CD4-positive, alpha-beta T cell treated with Interleukin-4 for 4 hours (primary cell): ENCODE results near the gene SLC1A7.

ENCODE experiments used
- DNase-seq: peaks from one replicate; pipeline ENCODE4 v3.0.0-alpha.2; 2020

The SLC1A7 gene

GRCh38 chr1:53158900-53159299 lies 16.5 kb upstream of the SLC1A7 start:
- DNase-seq: no peak

- DNase-seq: no peak
These were observed 14.3 kb upstream of the SLC1A7 start for GRCh38 chr1:53156783-53157182.

- DNase-seq: no peak
These were observed 13.5 kb upstream of the SLC1A7 start for GRCh38 chr1:53155945-53156344.

GRCh38 chr1:53155534-53155933 lies 13.1 kb upstream of the SLC1A7 start:
- DNase-seq: no peak

- DNase-seq: no peak
These were observed 12.5 kb upstream of the SLC1A7 start for GRCh38 chr1:53154859-53155438.

- no peak for DNase-seq
These were observed 11.3 kb upstream of the SLC1A7 start for GRCh38 chr1:53153752-53154151.

GRCh38 chr1:53148123-53148522 lies 5.7 kb upstream of the SLC1A7 start:
- DNase-seq: no peak

- DNase-seq: no peak
These were observed 4.7 kb upstream of the SLC1A7 start for GRCh38 chr1:53147174-53147573.

- DNase-seq: no peak
These were observed 3.7 kb upstream of the SLC1A7 start for GRCh38 chr1:53145942-53146708.

- no peak for DNase-seq
These were observed 3.1 kb upstream of the SLC1A7 start for GRCh38 chr1:53145619-53145941.

GRCh38 chr1:53145051-53145600 lies 2.7 kb upstream of the SLC1A7 start:
- no peak for DNase-seq

GRCh38 chr1:53144201-53144600 lies 1.8 kb upstream of the SLC1A7 start:
- no peak for DNase-seq

GRCh38 chr1:53143527-53143926 lies 1.1 kb upstream of the SLC1A7 start:
- DNase-seq: no peak

GRCh38 chr1:53141487-53142055 lies 867 bp downstream of the SLC1A7 start:
- no peak for DNase-seq

GRCh38 chr1:53140451-53140850 lies 2.0 kb downstream of the SLC1A7 start:
- DNase-seq: no peak

GRCh38 chr1:53139951-53140361 lies 2.5 kb downstream of the SLC1A7 start:
- no peak for DNase-seq

GRCh38 chr1:53138991-53139884 lies 3.2 kb downstream of the SLC1A7 start:
- no peak for DNase-seq

- no peak for DNase-seq
These were observed 4.7 kb downstream of the SLC1A7 start for GRCh38 chr1:53137729-53138128.

GRCh38 chr1:53135735-53136114 lies 6.7 kb downstream of the SLC1A7 start:
- DNase-seq: peak; percentile 51

GRCh38 chr1:53134961-53135734 lies 7.3 kb downstream of the SLC1A7 start:
- DNase-seq: no peak

- no peak for DNase-seq
These were observed 8.4 kb downstream of the SLC1A7 start for GRCh38 chr1:53134042-53134485.
